GM12878 (cell line): ENCODE data around the gene MEIS2. TPM values are rescaled to one million over a fixed set of nuclear protein-coding genes. Genes with fewer than 3 reads are reported as not detected.
A peak's percentile ranks its signal among the peaks of the same experiment; 100 is the strongest.

Source experiments
- ATAC-seq: fragments of 200-7000 bp; cut with Tn5 transposase; 3 replicates; pipeline ENCODE4 v1.9.1; 2020; ENCODE audit warnings: mild to moderate bottlenecking, moderate library complexity
- BruUV-seq: library from RNA; stranded (reverse); fragments of 400-500 nt; replicated peaks from 2 replicates; lab custom pipeline; 2021; lab: Mats Ljungman, UMichigan
- CTCF ChIA-PET: fragments of 300-600 bp; sonication (Branson Sonifier 250); formaldehyde crosslinking; extraction: SDS; loops from one replicate; lab custom pipeline; 2021; ENCODE audit warnings: inconsistent platforms; lab: Yijun Ruan, JAX
- POLR2A ChIA-PET: fragments of 350-600 bp; formaldehyde crosslinking; extraction: SDS; loops from one replicate; lab custom pipeline; 2021; ENCODE audit warnings: inconsistent platforms; lab: Charles Lee
- RAD21 ChIA-PET: fragments of 300-600 bp; sonication (Branson Sonifier 250); formaldehyde crosslinking; loops from one replicate; lab custom pipeline; 2023; ENCODE audit warnings: antibody characterized with exemption; ENCODE audit not compliant: unreplicated experiment; lab: Charles Lee
- SMC1A ChIA-PET: fragments of 300-600 bp; sonication (Branson Sonifier 250); formaldehyde crosslinking; loops from one replicate; lab custom pipeline; 2023; ENCODE audit not compliant: unreplicated experiment, uncharacterized antibody; lab: Charles Lee
- DNase-seq: peaks from one replicate; pipeline ENCODE4 v3.0.0-alpha.2; 2011; ENCODE audit warnings: low read depth, low spot score
- FAIRE-seq: peaks from 3 replicates; lab custom pipeline; 2011; peaks lifted over from hg19 to GRCh38; lab: Jason Lieb, UNC
- H2AFZ ChIP-seq: 2 replicates; pipeline ENCODE4 v1.6.0; 2011; ENCODE audit warnings: low read depth, low read length, control low read depth; ENCODE audit not compliant: control insufficient read depth
- H3K27ac ChIP-seq: 2 replicates; pipeline ENCODE4 v1.5.1; 2011; ENCODE audit warnings: control low read depth; ENCODE audit not compliant: control insufficient read depth, insufficient read depth
- H3K27me3 ChIP-seq, 2 experiments: replicated peaks in 1 of 2; 2 replicates each; pipeline versions ENCODE4 v1.6.0 to v1.6.1; 2011; ENCODE audit warnings: low read length in 1 of 2; ENCODE audit not compliant: control insufficient read depth in 2 of 2, insufficient read depth in 2 of 2
- H3K36me3 ChIP-seq, 2 experiments: 2 replicates each; pipeline ENCODE4 v1.5.1; 2011; ENCODE audit warnings: low read length in 1 of 2; ENCODE audit not compliant: control insufficient read depth in 2 of 2, insufficient read depth in 2 of 2
- H3K4me1 ChIP-seq: 2 replicates; pipeline ENCODE4 v1.6.1; 2011; ENCODE audit warnings: mild to moderate bottlenecking, low read length, moderate library complexity, mixed read lengths; ENCODE audit not compliant: control insufficient read depth, insufficient read depth
- H3K4me2 ChIP-seq: 2 replicates; pipeline ENCODE4 v1.6.0; 2011; ENCODE audit warnings: control low read depth; ENCODE audit not compliant: control insufficient read depth, insufficient read depth
- H3K4me3 ChIP-seq: fragments of 200-600 bp; sonication (generic); 2 replicates; pipeline ENCODE4 v1.5.1; 2016
- H3K79me2 ChIP-seq: 2 replicates; pipeline ENCODE4 v1.6.0; 2011; ENCODE audit warnings: low read length; ENCODE audit not compliant: control insufficient read depth, insufficient read depth
- H3K9ac ChIP-seq: 2 replicates; pipeline ENCODE4 v1.8.0; 2011; ENCODE audit warnings: low read length, control low read depth, mixed read lengths; ENCODE audit not compliant: control insufficient read depth, insufficient read depth
- H3K9me3 ChIP-seq: replicated peaks from 3 replicates; pipeline ENCODE4 v1.5.1; 2011; ENCODE audit warnings: mild to moderate bottlenecking, low read length; ENCODE audit not compliant: control insufficient read depth, insufficient read depth
- H4K20me1 ChIP-seq: 2 replicates; pipeline ENCODE4 v1.6.0; 2011; ENCODE audit not compliant: control insufficient read depth, insufficient read depth
- CHD4 ChIP-seq: fragments of 200-600 bp; sonication (generic); IDR thresholded peaks from 2 replicates; pipeline ENCODE4 v1.6.1; 2016; ENCODE audit warnings: mild to moderate bottlenecking
- POLR2AphosphoS2 ChIP-seq: IDR thresholded peaks from 2 replicates; pipeline ENCODE4 v1.6.1; 2011; ENCODE audit warnings: low read depth, mild to moderate bottlenecking, low read length, improper control_type of control experiment, moderate library complexity
- WGBS: methylation state at CpG from one replicate; pipeline ENCODE4 v1.1.6; 2016; ENCODE audit warnings: low lambda C conversion rate; ENCODE audit not compliant: insufficient replicate concordance, insufficient coverage; ENCODE audit errors: missing lambda C conversion rate; 5-methylcytosine and 5-hydroxymethylcytosine counted together
- in situ Hi-C: fragments of 300-500 bp; cut with MboI; formaldehyde crosslinking; loops from 9 replicates; pipeline ENCODE4 v1.14.3; 2018; ENCODE audit warnings: mixed read lengths
- intact Hi-C: fragments of 100-400 bp; cut with micrococcal nuclease; formaldehyde crosslinking; loops from one replicate; pipeline ENCODE4 v1.14.2; 2022; ENCODE audit not compliant: unreplicated experiment
- polyA plus RNA-seq, 11 experiments: library from polyadenylated mRNA; depleted of rRNA in 4 of 11; unstranded in 6 of 11; stranded (reverse) in 5 of 11; fragments of >200 nt; fragmentation: Nextera tagmentation in 4 of 11; fragmentation: Illumina TruSeq in 1 of 11; extraction: Ambion mirVana in 4 of 11; extraction: Trizol in 1 of 11; gene quantifications; 1 replicate in 1 of 11; 2 replicates in 10 of 11; pipeline versions ENCODE4 v1.2.1 to v1.2.3, GENCODE V29; 2011 to 2016; ENCODE audit warnings: inconsistent platforms in 2 of 11, missing spikeins in 2 of 11, low read depth in 1 of 11
- total RNA-seq, 4 experiments: library from RNA; depleted of rRNA in 3 of 4; stranded (reverse); fragments of >200 nt in 3 of 4; fragmentation: Illumina TruSeq in 1 of 4; extraction: Trizol in 1 of 4; gene quantifications; 2 replicates each; pipeline versions ENCODE4 v1.2.1 to v1.2.3, GENCODE V29; 2013 to 2021
- TF ChIP-seq, protein P1 (sequence below): fragments of 450-650 bp; formaldehyde crosslinking; IDR thresholded peaks from 2 replicates; pipeline ENCODE4 v1.5.0; 2022; ENCODE audit warnings: mild to moderate bottlenecking, missing genetic modification characterization
- TF ChIP-seq, protein P2 (sequence below): fragments of 450-650 bp; IDR thresholded peaks from 2 replicates; pipeline ENCODE4 v1.6.1; 2017; ENCODE audit warnings: mild to moderate bottlenecking
- TF ChIP-seq, protein P3 (sequence below): fragments of 450-650 bp; IDR thresholded peaks from 2 replicates; pipeline ENCODE4 v1.6.1; 2017; ENCODE audit warnings: low read depth, mild to moderate bottlenecking, moderate library complexity

Gene MEIS2
- total and polyA plus RNA-seq, 10 of the 15 experiments (the other 5 are each of a cell fraction or from before 2014, with no cell fraction given): 9.2 to 54.0 (median 20.4) TPM

- Histone ChIP-seq H3K27me3 (no peaks in the 10 kb centered on the region), H3K27ac (no peak overlapping the region), H2AFZ (no peak overlapping the region), H3K4me1 (peaks cover 19% of the 10 kb centered on the region), H3K9me3 (no peaks in the 10 kb centered on the region; the same call in 2 of the 3 replicates), H3K36me3 (no peaks in the 10 kb centered on the region), H3K4me2 (no peak overlapping the region), H3K79me2 (no peaks in the 10 kb centered on the region; the same call in 1 of the 2 replicates), H3K9ac (no peak overlapping the region), H4K20me1 (no peaks in the 10 kb centered on the region), H3K4me3 (peak overlapping the region; percentile 39; the same call in 1 of the 2 replicates)
- no peak for FAIRE-seq
- RAD21 ChIA-PET: interaction anchor here (0.7 to 3.2 kb wide), 5 partner anchors 12 to 85 kb away, joined by 3 to 13 read pairs (median 6); no protein-coding TSS in a partner anchor
- POLR2A ChIA-PET: interaction anchor here (0.6 to 1.3 kb wide), 3 partner anchors 10 to 32 kb away, joined by 3 to 5 read pairs (median 4); no protein-coding TSS in a partner anchor
- TF ChIP-seq, protein P1, sequence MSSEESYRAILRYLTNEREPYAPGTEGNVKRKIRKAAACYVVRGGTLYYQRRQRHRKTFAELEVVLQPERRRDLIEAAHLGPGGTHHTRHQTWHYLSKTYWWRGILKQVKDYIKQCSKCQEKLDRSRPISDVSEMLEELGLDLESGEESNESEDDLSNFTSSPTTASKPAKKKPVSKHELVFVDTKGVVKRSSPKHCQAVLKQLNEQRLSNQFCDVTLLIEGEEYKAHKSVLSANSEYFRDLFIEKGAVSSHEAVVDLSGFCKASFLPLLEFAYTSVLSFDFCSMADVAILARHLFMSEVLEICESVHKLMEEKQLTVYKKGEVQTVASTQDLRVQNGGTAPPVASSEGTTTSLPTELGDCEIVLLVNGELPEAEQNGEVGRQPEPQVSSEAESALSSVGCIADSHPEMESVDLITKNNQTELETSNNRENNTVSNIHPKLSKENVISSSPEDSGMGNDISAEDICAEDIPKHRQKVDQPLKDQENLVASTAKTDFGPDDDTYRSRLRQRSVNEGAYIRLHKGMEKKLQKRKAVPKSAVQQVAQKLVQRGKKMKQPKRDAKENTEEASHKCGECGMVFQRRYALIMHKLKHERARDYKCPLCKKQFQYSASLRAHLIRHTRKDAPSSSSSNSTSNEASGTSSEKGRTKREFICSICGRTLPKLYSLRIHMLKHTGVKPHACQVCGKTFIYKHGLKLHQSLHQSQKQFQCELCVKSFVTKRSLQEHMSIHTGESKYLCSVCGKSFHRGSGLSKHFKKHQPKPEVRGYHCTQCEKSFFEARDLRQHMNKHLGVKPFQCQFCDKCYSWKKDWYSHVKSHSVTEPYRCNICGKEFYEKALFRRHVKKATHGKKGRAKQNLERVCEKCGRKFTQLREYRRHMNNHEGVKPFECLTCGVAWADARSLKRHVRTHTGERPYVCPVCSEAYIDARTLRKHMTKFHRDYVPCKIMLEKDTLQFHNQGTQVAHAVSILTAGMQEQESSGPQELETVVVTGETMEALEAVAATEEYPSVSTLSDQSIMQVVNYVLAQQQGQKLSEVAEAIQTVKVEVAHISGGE (CRISPR knock-in tag): no peak
- TF ChIP-seq, protein P2, sequence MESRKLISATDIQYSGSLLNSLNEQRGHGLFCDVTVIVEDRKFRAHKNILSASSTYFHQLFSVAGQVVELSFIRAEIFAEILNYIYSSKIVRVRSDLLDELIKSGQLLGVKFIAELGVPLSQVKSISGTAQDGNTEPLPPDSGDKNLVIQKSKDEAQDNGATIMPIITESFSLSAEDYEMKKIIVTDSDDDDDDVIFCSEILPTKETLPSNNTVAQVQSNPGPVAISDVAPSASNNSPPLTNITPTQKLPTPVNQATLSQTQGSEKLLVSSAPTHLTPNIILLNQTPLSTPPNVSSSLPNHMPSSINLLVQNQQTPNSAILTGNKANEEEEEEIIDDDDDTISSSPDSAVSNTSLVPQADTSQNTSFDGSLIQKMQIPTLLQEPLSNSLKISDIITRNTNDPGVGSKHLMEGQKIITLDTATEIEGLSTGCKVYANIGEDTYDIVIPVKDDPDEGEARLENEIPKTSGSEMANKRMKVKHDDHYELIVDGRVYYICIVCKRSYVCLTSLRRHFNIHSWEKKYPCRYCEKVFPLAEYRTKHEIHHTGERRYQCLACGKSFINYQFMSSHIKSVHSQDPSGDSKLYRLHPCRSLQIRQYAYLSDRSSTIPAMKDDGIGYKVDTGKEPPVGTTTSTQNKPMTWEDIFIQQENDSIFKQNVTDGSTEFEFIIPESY: no peak
- TF ChIP-seq CHD4: no peak
- no peak for TF ChIP-seq POLR2AphosphoS2
- TF ChIP-seq, protein P3, sequence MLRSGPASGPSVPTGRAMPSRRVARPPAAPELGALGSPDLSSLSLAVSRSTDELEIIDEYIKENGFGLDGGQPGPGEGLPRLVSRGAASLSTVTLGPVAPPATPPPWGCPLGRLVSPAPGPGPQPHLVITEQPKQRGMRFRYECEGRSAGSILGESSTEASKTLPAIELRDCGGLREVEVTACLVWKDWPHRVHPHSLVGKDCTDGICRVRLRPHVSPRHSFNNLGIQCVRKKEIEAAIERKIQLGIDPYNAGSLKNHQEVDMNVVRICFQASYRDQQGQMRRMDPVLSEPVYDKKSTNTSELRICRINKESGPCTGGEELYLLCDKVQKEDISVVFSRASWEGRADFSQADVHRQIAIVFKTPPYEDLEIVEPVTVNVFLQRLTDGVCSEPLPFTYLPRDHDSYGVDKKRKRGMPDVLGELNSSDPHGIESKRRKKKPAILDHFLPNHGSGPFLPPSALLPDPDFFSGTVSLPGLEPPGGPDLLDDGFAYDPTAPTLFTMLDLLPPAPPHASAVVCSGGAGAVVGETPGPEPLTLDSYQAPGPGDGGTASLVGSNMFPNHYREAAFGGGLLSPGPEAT: no peak
- no TSS peak for BruUV-seq
- intact Hi-C loops: loop anchor here (10.0 kb wide), 1 partner anchor 131 kb away; no protein-coding TSS in a partner anchor
- SMC1A ChIA-PET: interaction anchor here (1.0 to 2.5 kb wide), 12 partner anchors 9 to 89 kb away, joined by 3 to 13 read pairs (median 4); no protein-coding TSS in a partner anchor
- in situ Hi-C loops: no loop called here
- CTCF ChIA-PET: interaction anchor here (0.7 to 1.4 kb wide), 6 partner anchors 33 to 88 kb away, joined by 3 to 5 read pairs (median 4); no protein-coding TSS in a partner anchor
- WGBS: 33% methylated on average over 7 of the region's 7 CpGs
- DNase-seq: no peak
- no peak for ATAC-seq
These were observed 84.1 kb downstream of the MEIS2 start for GRCh38 chr15:37016231-37016630.
